HepG2 (cell line): ENCODE data around the gene GPC3. TPM values are rescaled to one million over a fixed set of nuclear protein-coding genes. Genes with fewer than 3 reads are reported as not detected.

Experiments
- ARNT ChIP-seq: fragments of 450-650 bp; IDR thresholded peaks from 2 replicates; pipeline ENCODE4 v1.6.1; 2017
- ATF1 ChIP-seq: IDR thresholded peaks from 2 replicates; pipeline ENCODE4 v1.6.1; 2016; ENCODE audit warnings: mild to moderate bottlenecking, control low read depth
- CBX5 ChIP-seq: sonication (generic); formaldehyde crosslinking; IDR thresholded peaks from 2 replicates; pipeline ENCODE4 v1.4.0; 2020; ENCODE audit warnings: missing genetic modification reagents, borderline replicate concordance
- HNF4G ChIP-seq, 2 experiments: sonication (generic) in 1 of 2; formaldehyde crosslinking in 1 of 2; IDR thresholded peaks; 2 replicates each; pipeline versions ENCODE4 v1.4.0 to v1.6.1; 2011 to 2020; ENCODE audit warnings: borderline replicate concordance in 2 of 2, low read depth in 2 of 2, mild to moderate bottlenecking in 2 of 2, low read length in 1 of 2, missing genetic modification reagents in 1 of 2, moderate library complexity in 1 of 2
- ISL2 ChIP-seq: sonication (generic); formaldehyde crosslinking; IDR thresholded peaks from 2 replicates; pipeline ENCODE4 v1.5.0; 2020; ENCODE audit warnings: missing genetic modification reagents
- NFIB ChIP-seq: sonication (generic); formaldehyde crosslinking; IDR thresholded peaks from 2 replicates; pipeline ENCODE4 v1.9.0; 2021; ENCODE audit warnings: missing genetic modification reagents, mild to moderate bottlenecking, borderline replicate concordance
- NFIC ChIP-seq: IDR thresholded peaks from 2 replicates; pipeline ENCODE4 v1.6.1; 2012; ENCODE audit warnings: mild to moderate bottlenecking, low read length, inconsistent platforms
- PPARG ChIP-seq: conservative IDR thresholded peaks from 2 replicates; pipeline ENCODE4 v1.6.1; 2016; ENCODE audit warnings: missing biosample characterization, missing genetic modification reagents
- SOX13 ChIP-seq, 3 experiments: fragments of 450-650 bp in 1 of 3; sonication (generic) in 1 of 3; formaldehyde crosslinking in 1 of 3; IDR thresholded peaks in 2 of 3; conservative IDR thresholded peaks in 1 of 3; 2 replicates each; pipeline versions ENCODE4 v1.5.0 to v1.6.1; 2016 to 2020; ENCODE audit warnings: antibody characterized with exemption in 1 of 3, mild to moderate bottlenecking in 1 of 3, missing compliant biosample characterization in 1 of 3, missing genetic modification reagents in 1 of 3, moderate library complexity in 1 of 3
- TCF7 ChIP-seq: sonication (generic); IDR thresholded peaks from 2 replicates; pipeline ENCODE4 v1.6.1; 2016; ENCODE audit warnings: antibody characterized with exemption, low read depth
- ZNF431 ChIP-seq: sonication (generic); formaldehyde crosslinking; IDR thresholded peaks from 2 replicates; pipeline ENCODE4 v1.9.0; 2022; ENCODE audit warnings: missing genetic modification reagents, low read depth, mild to moderate bottlenecking, borderline replicate concordance
- ZNF563 ChIP-seq: sonication (generic); formaldehyde crosslinking; IDR thresholded peaks from 2 replicates; pipeline ENCODE4 v1.8.0; 2022; ENCODE audit warnings: mild to moderate bottlenecking, moderate library complexity, missing genetic modification reagents
- ZNF75D ChIP-seq: sonication (generic); formaldehyde crosslinking; IDR thresholded peaks from 2 replicates; pipeline ENCODE4 v1.8.1; 2023; ENCODE audit warnings: missing genetic modification reagents, mild to moderate bottlenecking, borderline replicate concordance
- ZNF850 ChIP-seq: sonication (generic); formaldehyde crosslinking; conservative IDR thresholded peaks from 2 replicates; pipeline ENCODE4 v1.9.0; 2021; ENCODE audit warnings: mild to moderate bottlenecking, missing genetic modification reagents
- polyA plus RNA-seq, 8 experiments: library from polyadenylated mRNA; depleted of rRNA in 3 of 8; stranded (reverse) in 7 of 8; unstranded in 1 of 8; fragments of >200 nt; fragmentation: Illumina TruSeq in 4 of 8; extraction: Trizol in 4 of 8; gene quantifications; 2 replicates each; pipeline versions ENCODE4 v1.2.1 to v1.2.3, GENCODE V29; 2011 to 2016; ENCODE audit warnings: low read depth in 4 of 8, missing spikeins in 1 of 8, mixed read lengths in 1 of 8; ENCODE audit not compliant: insufficient read depth in 1 of 8
- total RNA-seq, 5 experiments: library from RNA; depleted of rRNA; stranded (reverse); fragments of >200 nt; fragmentation: Illumina TruSeq; extraction: Trizol; gene quantifications; 2 replicates each; pipeline ENCODE4 v1.2.3, GENCODE V29; 2016; ENCODE audit warnings: low read depth in 1 of 5
- TF ChIP-seq, protein P1 (sequence below), 2 experiments: sonication (generic) in 1 of 2; formaldehyde crosslinking in 1 of 2; IDR thresholded peaks; 2 replicates each; pipeline versions ENCODE4 v1.4.0 to v1.6.1; 2016 to 2020; ENCODE audit warnings: borderline replicate concordance in 1 of 2, low read depth in 1 of 2, mild to moderate bottlenecking in 1 of 2, missing genetic modification reagents in 1 of 2
- TF ChIP-seq, protein P2 (sequence below): sonication (generic); formaldehyde crosslinking; IDR thresholded peaks from 2 replicates; pipeline ENCODE4 v1.4.0; 2020; ENCODE audit warnings: missing genetic modification reagents, borderline replicate concordance
- TF ChIP-seq, protein P3 (sequence below): IDR thresholded peaks from 2 replicates; pipeline ENCODE4 v1.6.1; 2012; ENCODE audit warnings: low read depth, low read length, improper control_type of control experiment
- TF ChIP-seq, protein P4 (sequence below): IDR thresholded peaks from 2 replicates; pipeline ENCODE4 v1.6.1; 2016; ENCODE audit warnings: missing genetic modification reagents, missing compliant biosample characterization
- TF ChIP-seq, protein P5 (sequence below): sonication (generic); formaldehyde crosslinking; IDR thresholded peaks from 2 replicates; pipeline ENCODE4 v1.4.0; 2020; ENCODE audit warnings: missing genetic modification reagents

GPC3 gene
- total and polyA plus RNA-seq, 2 of the 13 experiments (the other 11 are each of a cell fraction or from before 2014, with no cell fraction given): 1,799 to 3,263 TPM

DNA sequence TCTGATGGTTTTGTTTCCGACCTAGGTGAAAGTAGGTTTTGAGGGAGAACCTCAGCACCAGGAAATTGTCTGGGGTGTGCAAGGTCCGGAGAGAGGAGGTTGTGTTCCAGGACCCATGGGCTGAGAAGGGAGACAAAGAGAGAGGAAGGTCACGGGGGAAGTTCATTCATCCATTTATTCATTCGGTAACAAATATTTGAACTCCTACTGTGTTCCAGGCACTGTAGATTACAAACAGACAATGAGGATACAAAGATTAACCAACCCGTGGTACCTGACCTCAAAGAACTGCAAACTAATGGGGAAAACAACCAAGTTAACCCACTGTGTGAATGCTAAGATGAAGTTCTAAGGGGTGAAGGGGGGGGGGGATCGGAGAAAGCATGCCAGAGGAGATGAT, 1.8 kb upstream of the GPC3 start (continued):
- TF ChIP-seq, protein P1, sequence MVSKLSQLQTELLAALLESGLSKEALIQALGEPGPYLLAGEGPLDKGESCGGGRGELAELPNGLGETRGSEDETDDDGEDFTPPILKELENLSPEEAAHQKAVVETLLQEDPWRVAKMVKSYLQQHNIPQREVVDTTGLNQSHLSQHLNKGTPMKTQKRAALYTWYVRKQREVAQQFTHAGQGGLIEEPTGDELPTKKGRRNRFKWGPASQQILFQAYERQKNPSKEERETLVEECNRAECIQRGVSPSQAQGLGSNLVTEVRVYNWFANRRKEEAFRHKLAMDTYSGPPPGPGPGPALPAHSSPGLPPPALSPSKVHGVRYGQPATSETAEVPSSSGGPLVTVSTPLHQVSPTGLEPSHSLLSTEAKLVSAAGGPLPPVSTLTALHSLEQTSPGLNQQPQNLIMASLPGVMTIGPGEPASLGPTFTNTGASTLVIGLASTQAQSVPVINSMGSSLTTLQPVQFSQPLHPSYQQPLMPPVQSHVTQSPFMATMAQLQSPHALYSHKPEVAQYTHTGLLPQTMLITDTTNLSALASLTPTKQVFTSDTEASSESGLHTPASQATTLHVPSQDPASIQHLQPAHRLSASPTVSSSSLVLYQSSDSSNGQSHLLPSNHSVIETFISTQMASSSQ (IDR thresholded peaks at IDR 0.05; ENCODE audit: low read depth): peak; percentile 38; the same call in 1 of the 2 replicates
- TF ChIP-seq, protein P1 (CRISPR knock-in tag; IDR thresholded peaks at IDR 0.05; ENCODE audit: borderline replicate concordance): peak; percentile 49; the same call in 1 of the 2 replicates
- 0 out of 2 replicates have a peak, but pooled peaks have one; percentile 25 for TF ChIP-seq PPARG (CRISPR knock-in tag)
- TF ChIP-seq ZNF850 (CRISPR knock-in tag): no peak
- TF ChIP-seq, protein P2, sequence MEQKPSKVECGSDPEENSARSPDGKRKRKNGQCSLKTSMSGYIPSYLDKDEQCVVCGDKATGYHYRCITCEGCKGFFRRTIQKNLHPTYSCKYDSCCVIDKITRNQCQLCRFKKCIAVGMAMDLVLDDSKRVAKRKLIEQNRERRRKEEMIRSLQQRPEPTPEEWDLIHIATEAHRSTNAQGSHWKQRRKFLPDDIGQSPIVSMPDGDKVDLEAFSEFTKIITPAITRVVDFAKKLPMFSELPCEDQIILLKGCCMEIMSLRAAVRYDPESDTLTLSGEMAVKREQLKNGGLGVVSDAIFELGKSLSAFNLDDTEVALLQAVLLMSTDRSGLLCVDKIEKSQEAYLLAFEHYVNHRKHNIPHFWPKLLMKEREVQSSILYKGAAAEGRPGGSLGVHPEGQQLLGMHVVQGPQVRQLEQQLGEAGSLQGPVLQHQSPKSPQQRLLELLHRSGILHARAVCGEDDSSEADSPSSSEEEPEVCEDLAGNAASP (CRISPR knock-in tag): peak; percentile 56; the same call in 1 of the 2 replicates
- TF ChIP-seq, protein P3, sequence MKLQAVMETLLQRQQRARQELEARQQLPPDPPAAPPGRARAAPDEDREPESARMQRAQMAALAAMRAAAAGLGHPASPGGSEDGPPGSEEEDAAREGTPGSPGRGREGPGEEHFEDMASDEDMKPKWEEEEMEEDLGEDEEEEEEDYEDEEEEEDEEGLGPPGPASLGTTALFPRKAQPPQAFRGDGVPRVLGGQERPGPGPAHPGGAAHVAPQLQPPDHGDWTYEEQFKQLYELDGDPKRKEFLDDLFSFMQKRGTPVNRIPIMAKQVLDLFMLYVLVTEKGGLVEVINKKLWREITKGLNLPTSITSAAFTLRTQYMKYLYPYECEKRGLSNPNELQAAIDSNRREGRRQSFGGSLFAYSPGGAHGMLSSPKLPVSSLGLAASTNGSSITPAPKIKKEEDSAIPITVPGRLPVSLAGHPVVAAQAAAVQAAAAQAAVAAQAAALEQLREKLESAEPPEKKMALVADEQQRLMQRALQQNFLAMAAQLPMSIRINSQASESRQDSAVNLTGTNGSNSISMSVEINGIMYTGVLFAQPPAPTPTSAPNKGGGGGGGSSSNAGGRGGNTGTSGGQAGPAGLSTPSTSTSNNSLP: peak; percentile 45; the same call in 1 of the 2 replicates
- TF ChIP-seq HNF4G (IDR thresholded peaks at IDR 0.05; ENCODE audit: borderline replicate concordance, low read depth, low read length): 0 out of 2 replicates have a peak, but pooled peaks have one; percentile 27
- no peak; the same call in 1 of the 2 replicates for TF ChIP-seq HNF4G (CRISPR knock-in tag; IDR thresholded peaks at IDR 0.05; ENCODE audit: borderline replicate concordance, low read depth)
- TF ChIP-seq ATF1 (CRISPR knock-in tag): no peak
- peak; percentile 52; the same call in 1 of the 2 replicates for TF ChIP-seq NFIC
- TF ChIP-seq, protein P4, sequence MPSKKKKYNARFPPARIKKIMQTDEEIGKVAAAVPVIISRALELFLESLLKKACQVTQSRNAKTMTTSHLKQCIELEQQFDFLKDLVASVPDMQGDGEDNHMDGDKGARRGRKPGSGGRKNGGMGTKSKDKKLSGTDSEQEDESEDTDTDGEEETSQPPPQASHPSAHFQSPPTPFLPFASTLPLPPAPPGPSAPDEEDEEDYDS (CRISPR knock-in tag): peak; percentile 64
- TF ChIP-seq, protein P5, sequence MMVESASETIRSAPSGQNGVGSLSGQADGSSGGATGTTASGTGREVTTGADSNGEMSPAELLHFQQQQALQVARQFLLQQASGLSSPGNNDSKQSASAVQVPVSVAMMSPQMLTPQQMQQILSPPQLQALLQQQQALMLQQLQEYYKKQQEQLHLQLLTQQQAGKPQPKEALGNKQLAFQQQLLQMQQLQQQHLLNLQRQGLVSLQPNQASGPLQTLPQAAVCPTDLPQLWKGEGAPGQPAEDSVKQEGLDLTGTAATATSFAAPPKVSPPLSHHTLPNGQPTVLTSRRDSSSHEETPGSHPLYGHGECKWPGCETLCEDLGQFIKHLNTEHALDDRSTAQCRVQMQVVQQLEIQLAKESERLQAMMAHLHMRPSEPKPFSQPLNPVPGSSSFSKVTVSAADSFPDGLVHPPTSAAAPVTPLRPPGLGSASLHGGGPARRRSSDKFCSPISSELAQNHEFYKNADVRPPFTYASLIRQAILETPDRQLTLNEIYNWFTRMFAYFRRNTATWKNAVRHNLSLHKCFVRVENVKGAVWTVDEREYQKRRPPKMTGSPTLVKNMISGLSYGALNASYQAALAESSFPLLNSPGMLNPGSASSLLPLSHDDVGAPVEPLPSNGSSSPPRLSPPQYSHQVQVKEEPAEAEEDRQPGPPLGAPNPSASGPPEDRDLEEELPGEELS (CRISPR knock-in tag): peak; percentile 86
- no peak for TF ChIP-seq SOX13 (IDR thresholded peaks at IDR 0.05)
- peak in 1 of 2 experiments; percentile 85; a peak in 2 of 4 replicates for TF ChIP-seq SOX13 (CRISPR knock-in tag; conservative IDR thresholded peaks at IDR 0.05 in 1 of 2, IDR thresholded peaks at IDR 0.05 in 1 of 2)
- no peak for TF ChIP-seq NFIB (CRISPR knock-in tag)
- TF ChIP-seq ZNF431: no peak
- peak; percentile 78 for TF ChIP-seq ISL2
- peak; percentile 70 for TF ChIP-seq TCF7
- TF ChIP-seq ZNF563 (CRISPR knock-in tag): no peak
- TF ChIP-seq CBX5 (CRISPR knock-in tag): no peak
- TF ChIP-seq ZNF75D: no peak
- TF ChIP-seq ARNT: no peak
